Skin of body (tissue), 2 donors: Measurements from ENCODE around the gene DDO. TPM values are rescaled to one million over a fixed set of nuclear protein-coding genes. Genes with fewer than 3 reads are reported as not detected.

Source experiments
- DNase-seq: peaks from one replicate; lab custom pipeline; 2025; lab: John Stamatoyannopoulos, UW
- total RNA-seq: library from RNA; depleted of rRNA; stranded (reverse); fragments of >200 nt; gene quantifications from one replicate; pipeline ENCODE4 v1.2.3, GENCODE V29; 2014

DDO gene
- total RNA-seq, 1 donor from 2014 or later, result 1.3 TPM

DNA sequence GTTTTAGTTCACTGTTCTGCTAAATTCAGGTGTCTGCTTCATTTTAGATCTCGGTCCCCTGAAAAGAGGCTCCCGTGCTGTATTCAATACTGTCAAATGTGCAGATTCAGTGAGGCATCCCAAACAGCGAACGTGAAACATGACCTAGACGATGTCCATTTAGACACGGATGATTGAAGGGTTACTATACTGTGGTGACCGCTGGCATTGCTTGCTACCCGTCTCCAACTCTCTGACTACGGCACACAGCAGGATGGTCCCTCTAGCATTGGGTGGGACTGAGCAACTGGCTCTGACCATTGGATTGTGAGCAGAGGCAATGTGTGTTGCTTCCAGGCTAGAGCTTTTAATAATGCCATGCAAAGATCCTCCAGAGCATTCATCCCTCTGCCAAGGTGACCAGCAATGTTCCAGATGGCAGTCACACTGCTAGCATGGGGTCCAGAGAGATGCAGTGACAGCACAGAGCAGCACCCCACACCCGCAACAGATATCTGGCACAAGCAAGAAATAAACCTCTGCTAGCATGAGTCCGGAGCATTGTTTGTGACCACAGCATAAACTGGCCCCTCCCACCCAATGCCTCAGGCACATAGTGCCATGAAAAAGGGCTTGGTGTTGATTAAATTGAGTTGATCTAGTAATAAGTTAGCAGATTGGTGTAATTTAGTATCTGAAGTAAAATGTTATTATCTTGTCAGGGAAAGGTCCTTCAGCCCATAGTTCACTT is 66.2 kb downstream of the DDO start:
- no peak for DNase-seq

DNA sequence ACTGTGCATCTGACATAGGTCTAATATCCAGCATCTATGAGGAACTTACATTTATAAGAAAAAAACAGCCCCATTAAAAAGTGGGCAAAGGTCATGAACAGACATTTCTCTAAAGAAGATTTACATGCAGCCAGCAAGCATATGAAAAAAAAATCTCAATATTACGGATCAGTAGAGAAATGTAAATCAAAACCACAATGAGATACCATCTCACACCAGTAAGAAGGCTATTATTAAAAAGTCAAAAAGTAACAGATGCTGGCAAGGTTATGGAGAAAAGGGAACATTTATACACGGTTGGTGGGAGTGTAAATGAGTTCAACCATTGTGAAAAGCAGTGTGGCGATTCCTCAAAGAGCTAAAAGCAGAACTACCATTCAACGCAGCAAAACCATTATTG is 70.3 kb downstream of the DDO start:
- no peak for DNase-seq

DNA sequence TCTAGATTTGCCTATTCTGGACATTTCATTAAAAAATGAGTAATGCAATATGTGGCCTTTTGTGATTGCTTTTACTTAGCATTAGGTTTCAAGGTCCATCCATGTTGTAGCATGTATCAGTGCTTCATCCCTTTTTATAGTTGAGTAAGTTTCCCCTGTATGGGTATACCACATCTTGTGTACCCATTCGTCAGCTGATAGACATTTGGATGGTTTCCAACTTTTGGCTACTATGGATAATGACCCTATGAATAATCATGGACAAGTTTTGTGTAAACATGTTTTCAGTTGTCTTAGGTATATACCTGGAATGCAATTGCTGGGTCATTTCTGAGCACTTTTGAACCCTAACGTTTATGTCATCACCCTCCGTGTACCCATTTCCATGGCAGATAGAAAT is 72.6 kb downstream of the DDO start:
- DNase-seq, result no peak

Other genes starting within 250 kb of the DDO start
- gene WASF1, start 235.9 kb downstream of the DDO start, total RNA-seq, result 7.1 TPM
- 18.1 TPM for gene CDC40, start 235.1 kb downstream of the DDO start, total RNA-seq
- gene METTL24, start 57.2 kb downstream of the DDO start, total RNA-seq, result 3.6 TPM
- 2.0 TPM for gene SLC22A16, start 61.0 kb upstream of the DDO start, total RNA-seq